Smooth muscle cell (in vitro differentiated cells): ENCODE data around the gene CSMD2. TPM values are rescaled to one million over a fixed set of nuclear protein-coding genes. Genes with fewer than 3 reads are reported as not detected.

Source experiments
- DNase-seq: peaks from one replicate; lab custom pipeline; 2025; ENCODE audit not compliant: unreplicated experiment; lab: John Stamatoyannopoulos, UW
- H2AFZ ChIP-seq: fragments of 200-600 bp; sonication (generic); 2 replicates; pipeline ENCODE4 v1.6.0; 2016; ENCODE audit warnings: antibody characterized with exemption, low read depth, mild to moderate bottlenecking
- H3F3A ChIP-seq: fragments of 200-600 bp; sonication (generic); 2 replicates; pipeline ENCODE4 v1.6.0; 2017; ENCODE audit warnings: antibody characterized with exemption, low read depth
- H3K27ac ChIP-seq: fragments of 200-600 bp; sonication (generic); 2 replicates; pipeline ENCODE4 v1.5.1; 2016; ENCODE audit warnings: low read depth, mild to moderate bottlenecking
- H3K27me3 ChIP-seq: fragments of 200-600 bp; sonication (generic); 2 replicates; pipeline ENCODE4 v1.6.1; 2016; ENCODE audit warnings: low read depth, mild to moderate bottlenecking
- H3K36me3 ChIP-seq: fragments of 200-600 bp; sonication (generic); 2 replicates; pipeline ENCODE4 v1.5.1; 2016; ENCODE audit warnings: low read depth
- H3K4me1 ChIP-seq: fragments of 200-600 bp; sonication (generic); 2 replicates; pipeline ENCODE4 v1.5.1; 2016; ENCODE audit warnings: low read depth
- H3K4me2 ChIP-seq: fragments of 200-600 bp; sonication (generic); 2 replicates; pipeline ENCODE4 v1.6.0; 2016; ENCODE audit warnings: mild to moderate bottlenecking
- H3K4me3 ChIP-seq: fragments of 200-600 bp; sonication (generic); 2 replicates; pipeline ENCODE4 v1.5.1; 2016; ENCODE audit warnings: mild to moderate bottlenecking
- H3K79me2 ChIP-seq: fragments of 200-600 bp; sonication (generic); 2 replicates; pipeline ENCODE4 v1.6.0; 2016; ENCODE audit warnings: low read depth, mild to moderate bottlenecking
- H3K9ac ChIP-seq: fragments of 200-600 bp; sonication (generic); 2 replicates; pipeline ENCODE4 v1.6.0; 2016; ENCODE audit warnings: low read depth
- H3K9me3 ChIP-seq: fragments of 200-600 bp; sonication (generic); replicated peaks from 2 replicates; pipeline ENCODE4 v1.5.1; 2016; ENCODE audit warnings: low read depth
- H4K20me1 ChIP-seq: fragments of 200-600 bp; sonication (generic); 2 replicates; pipeline ENCODE4 v1.6.0; 2016; ENCODE audit warnings: low read depth
- CTCF ChIP-seq: fragments of 200-600 bp; sonication (generic); IDR thresholded peaks from 2 replicates; pipeline ENCODE4 v1.5.1; 2017; ENCODE audit warnings: borderline replicate concordance, mild to moderate bottlenecking, antibody characterized with exemption; ENCODE audit not compliant: insufficient read depth, poor library complexity, severe bottlenecking
- WGBS: methylation state at CpG from one replicate; pipeline ENCODE4 v1.1.7; 2016; ENCODE audit warnings: low lambda C conversion rate; 5-methylcytosine and 5-hydroxymethylcytosine counted together
- polyA plus RNA-seq: library from polyadenylated mRNA; unstranded; fragments of >200 nt; fragmentation: Nextera tagmentation; extraction: Ambion mirVana; gene quantifications from 2 replicates; pipeline ENCODE4 v1.2.1, GENCODE V29; 2016
- total RNA-seq: library from RNA; depleted of rRNA; stranded (reverse); fragments of >200 nt; gene quantifications from 2 replicates; pipeline ENCODE4 v1.2.3, GENCODE V29; 2014

CSMD2 gene
- total and polyA plus RNA-seq, 2 experiments from 2014 or later = 0.65 to 1.8 TPM

GRCh38 chr1:33762962-33763361, 402.1 kb downstream of the CSMD2 start:
- no peak for DNase-seq
- H3K9ac ChIP-seq = no peak overlapping the region
- H3K27ac ChIP-seq = no peak overlapping the region
- H3F3A ChIP-seq = no peaks in the 10 kb centered on the region
- no peak overlapping the region for H3K4me3 ChIP-seq
- no peak overlapping the region for H2AFZ ChIP-seq
- no peaks in the 10 kb centered on the region for H3K79me2 ChIP-seq
- no peaks in the 10 kb centered on the region for H4K20me1 ChIP-seq
- no peak for TF ChIP-seq CTCF
- H3K9me3 ChIP-seq = no peaks in the 10 kb centered on the region
- H3K27me3 ChIP-seq = no peaks in the 10 kb centered on the region
- WGBS = 79% methylated on average over 2 of the region's 2 CpGs
- H3K36me3 ChIP-seq = no peaks in the 10 kb centered on the region
- H3K4me2 ChIP-seq = no peak overlapping the region
- H3K4me1 ChIP-seq = no peaks in the 10 kb centered on the region

GRCh38 chr1:33762109-33762830, 402.8 kb downstream of the CSMD2 start:
- Histone ChIP-seq H3K79me2 (no peaks in the 10 kb centered on the region), H2AFZ (no peak overlapping the region), H3K4me3 (no peak overlapping the region), H3K9me3 (no peaks in the 10 kb centered on the region), H3K27me3 (no peaks in the 10 kb centered on the region), H3K27ac (no peak overlapping the region), H3K36me3 (no peaks in the 10 kb centered on the region), H3F3A (no peaks in the 10 kb centered on the region), H3K4me2 (no peak overlapping the region), H3K9ac (no peak overlapping the region), H4K20me1 (no peaks in the 10 kb centered on the region), H3K4me1 (no peaks in the 10 kb centered on the region)
- 91% methylated on average over 1 of the region's 1 CpG for WGBS
- no peak for TF ChIP-seq CTCF
- DNase-seq = no peak

- H3K4me2 ChIP-seq = no peak overlapping the region
- H3K36me3 ChIP-seq = no peaks in the 10 kb centered on the region
- no peaks in the 10 kb centered on the region for H3K27me3 ChIP-seq
- H3K27ac ChIP-seq = no peak overlapping the region
- no peaks in the 10 kb centered on the region for H4K20me1 ChIP-seq
- WGBS = 88% methylated on average over 5 of the region's 5 CpGs
- H3F3A ChIP-seq = no peaks in the 10 kb centered on the region
- no peak overlapping the region for H3K4me3 ChIP-seq
- no peak for DNase-seq
- no peak overlapping the region for H3K9ac ChIP-seq
- H3K4me1 ChIP-seq = no peaks in the 10 kb centered on the region
- TF ChIP-seq CTCF = no peak
- H3K79me2 ChIP-seq = no peaks in the 10 kb centered on the region
- no peaks in the 10 kb centered on the region for H3K9me3 ChIP-seq
- no peak overlapping the region for H2AFZ ChIP-seq
Measured at GRCh38 chr1:33758698-33759097, 406.3 kb downstream of the CSMD2 start.
